ENCODE data around the gene ATP8B2. TPM values are rescaled to one million over a fixed set of nuclear protein-coding genes. Genes with fewer than 3 reads are reported as not detected.
A peak's percentile ranks its signal among the peaks of the same experiment; 100 is the strongest.

ATP8B2 gene
- polyA plus RNA-seq (2012; rRNA removed) = 42.7 and 50.7 TPM in 2 replicates
- polyA plus RNA-seq (2012; cell fraction: cytosol; rRNA removed) = 29.9 and 42.8 TPM in 2 replicates
- polyA plus RNA-seq (2012; cell fraction: nucleus; rRNA removed) = 71.3 and 72.5 TPM in 2 replicates

DNA sequence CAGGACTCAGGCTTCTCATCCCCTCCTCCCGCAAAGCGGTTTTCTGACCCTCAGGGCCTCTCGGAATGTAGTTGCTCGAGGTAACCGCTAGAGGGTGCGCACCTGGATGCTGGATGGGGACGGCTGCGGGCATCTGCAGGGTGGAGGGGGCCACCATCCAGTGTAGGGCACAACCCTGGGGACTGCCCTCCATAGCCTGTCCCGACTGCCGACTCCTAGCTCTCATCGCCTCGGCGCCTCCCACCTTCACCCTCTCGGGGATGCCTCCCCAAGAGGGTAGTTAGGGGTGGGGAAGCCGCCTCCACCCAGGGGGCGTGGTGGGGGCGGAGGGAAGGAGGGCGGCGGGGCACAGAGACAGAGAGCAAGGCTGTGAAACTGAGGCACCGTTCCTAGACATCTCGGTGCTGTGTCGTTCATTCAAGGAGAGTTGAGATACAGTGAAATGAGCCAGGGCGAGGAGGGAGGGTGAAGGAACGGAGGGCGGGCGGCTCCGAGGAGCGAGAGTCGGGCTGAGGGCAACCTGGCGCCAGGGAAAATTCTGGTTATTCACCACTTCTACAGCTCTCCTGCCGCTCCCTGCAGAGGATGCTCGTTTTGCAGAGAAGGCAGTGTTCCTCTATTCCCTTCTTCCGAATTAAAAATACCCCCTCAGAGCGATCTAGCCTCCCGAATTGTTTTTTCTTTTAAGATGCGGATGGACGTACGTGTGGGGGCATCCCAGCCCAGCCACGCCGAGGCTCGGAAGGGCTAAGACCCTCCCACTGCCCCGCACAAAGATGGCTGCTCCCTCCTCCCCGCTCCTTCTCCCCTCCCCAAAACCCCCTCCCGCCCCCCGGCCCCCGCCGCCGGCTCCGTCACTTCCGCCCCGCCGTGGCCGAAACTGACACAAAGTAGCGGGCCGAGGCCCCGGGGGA, at the start of gene ATP8B2:
Gene ATP8B2 (plus strand): TSS at position 857 of the 914 bp plus-strand sequence. CDS start 2,617 bp downstream, outside the sequence.
- Histone ChIP-seq H3K9me3 (no peaks in the 10 kb centered on the region), H3K36me3 (replicated peaks in 1 of 2; ENCODE audit: control insufficient read depth in 1 of 2, insufficient read depth in 2 of 2, low read length in 1 of 2) (peaks cover 0 to 4% of the 10 kb centered on the region in 2 experiments), H3F3A (replicated peaks; ENCODE audit: insufficient read depth) (peaks cover 11% of the 10 kb centered on the region), H3K4me3 (ENCODE audit: low read depth in 2 of 2, low read length in 1 of 2) (peak within 1 kb of the TSS; percentile 78 to 84), H3K4me1 (ENCODE audit: control insufficient read depth in 1 of 2, insufficient read depth in 2 of 2, low read depth in 1 of 2, low read length in 1 of 2) (peaks cover 21 to 43% of the 10 kb centered on the region in 2 experiments; a peak in 3 of 4 replicates), H2AFZ (ENCODE audit: low read depth) (peak within 1 kb of the TSS; percentile 89), H3K79me2 (ENCODE audit: insufficient read depth) (peaks cover 38% of the 10 kb centered on the region), H3K9me2 (no peaks in the 10 kb centered on the region), H3K27me3 (ENCODE audit: insufficient read depth) (no peaks in the 10 kb centered on the region; the same call in 1 of the 2 replicates), H3K9ac (peak within 1 kb of the TSS; percentile 91), H3K27ac (ENCODE audit: low read depth in 2 of 2, low read length in 1 of 2) (peak within 1 kb of the TSS; percentile 88 to 92), H3K4me2 (peak within 1 kb of the TSS; percentile 94), H4K20me1 (ENCODE audit: insufficient read depth) (peaks cover 12% of the 10 kb centered on the region)
- DNase-seq = peak; percentile 92
- CTCF ChIA-PET = interaction anchor here (0.6 to 6.3 kb wide), 22 partner anchors 9 to 825 kb away, joined by 3 to 99 read pairs (median 8); partner anchors contain the start of genes HAX1 and IL6R
- POLR2A ChIA-PET = no interaction called here
- WGBS (ENCODE audit: low lambda C conversion rate) = under 1% methylated on average over 45 of the region's 56 CpGs
- no peak for TF ChIP-seq ZBTB33 (IDR thresholded peaks at IDR 0.05; ENCODE audit: borderline replicate concordance, low read depth)
- peak; percentile 28; the same call in 1 of the 2 replicates for TF ChIP-seq MAX (IDR thresholded peaks at IDR 0.05; ENCODE audit: low read depth)
- no peak for TF ChIP-seq RFX5 (IDR thresholded peaks at IDR 0.05; ENCODE audit: low read length)
- TF ChIP-seq GABPA (IDR thresholded peaks at IDR 0.05; ENCODE audit: low read depth) = peak; percentile 56; the same call in 1 of the 2 replicates
- peak; percentile 93 for TF ChIP-seq YY1 (IDR thresholded peaks at IDR 0.05; ENCODE audit: low read depth)
- no peak for TF ChIP-seq TEAD4 (IDR thresholded peaks at IDR 0.05; ENCODE audit: borderline replicate concordance, insufficient read depth)
- no peak for TF ChIP-seq REST (IDR thresholded peaks at IDR 0.05; ENCODE audit: low read depth, low read length)
- TF ChIP-seq CHD2 (IDR thresholded peaks at IDR 0.05; ENCODE audit: low read length, partially characterized antibody) = peak; percentile 40
- no peak for TF ChIP-seq RXRA (IDR thresholded peaks at IDR 0.05; ENCODE audit: borderline replicate concordance, low read depth)
- TF ChIP-seq USF2 (IDR thresholded peaks at IDR 0.05; ENCODE audit: borderline replicate concordance, low read depth, low read length) = no peak
- TF ChIP-seq ELF1 (IDR thresholded peaks at IDR 0.05) = no peak
- TF ChIP-seq SMC3 (IDR thresholded peaks at IDR 0.05; ENCODE audit: low read depth, low read length) = peak; percentile 46
- no peak for TF ChIP-seq MEF2A (IDR thresholded peaks at IDR 0.05; ENCODE audit: borderline replicate concordance, low read depth)
- TF ChIP-seq EP300 (IDR thresholded peaks at IDR 0.05; ENCODE audit: borderline replicate concordance in 1 of 2, low read depth in 1 of 2, low read length in 1 of 2) = no peak
- no peak for TF ChIP-seq RCOR1 (IDR thresholded peaks at IDR 0.05; ENCODE audit: low read length)
- TF ChIP-seq, protein P1, sequence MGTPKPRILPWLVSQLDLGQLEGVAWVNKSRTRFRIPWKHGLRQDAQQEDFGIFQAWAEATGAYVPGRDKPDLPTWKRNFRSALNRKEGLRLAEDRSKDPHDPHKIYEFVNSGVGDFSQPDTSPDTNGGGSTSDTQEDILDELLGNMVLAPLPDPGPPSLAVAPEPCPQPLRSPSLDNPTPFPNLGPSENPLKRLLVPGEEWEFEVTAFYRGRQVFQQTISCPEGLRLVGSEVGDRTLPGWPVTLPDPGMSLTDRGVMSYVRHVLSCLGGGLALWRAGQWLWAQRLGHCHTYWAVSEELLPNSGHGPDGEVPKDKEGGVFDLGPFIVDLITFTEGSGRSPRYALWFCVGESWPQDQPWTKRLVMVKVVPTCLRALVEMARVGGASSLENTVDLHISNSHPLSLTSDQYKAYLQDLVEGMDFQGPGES (IDR thresholded peaks at IDR 0.05; ENCODE audit: low read depth, low read length) = no peak
- TF ChIP-seq JUND (IDR thresholded peaks at IDR 0.05) = no peak
- TF ChIP-seq, protein P2, sequence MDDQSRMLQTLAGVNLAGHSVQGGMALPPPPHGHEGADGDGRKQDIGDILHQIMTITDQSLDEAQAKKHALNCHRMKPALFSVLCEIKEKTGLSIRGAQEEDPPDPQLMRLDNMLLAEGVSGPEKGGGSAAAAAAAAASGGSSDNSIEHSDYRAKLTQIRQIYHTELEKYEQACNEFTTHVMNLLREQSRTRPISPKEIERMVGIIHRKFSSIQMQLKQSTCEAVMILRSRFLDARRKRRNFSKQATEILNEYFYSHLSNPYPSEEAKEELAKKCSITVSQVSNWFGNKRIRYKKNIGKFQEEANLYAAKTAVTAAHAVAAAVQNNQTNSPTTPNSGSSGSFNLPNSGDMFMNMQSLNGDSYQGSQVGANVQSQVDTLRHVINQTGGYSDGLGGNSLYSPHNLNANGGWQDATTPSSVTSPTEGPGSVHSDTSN (IDR thresholded peaks at IDR 0.05) = no peak
- peak; percentile 35; the same call in 1 of the 2 replicates for TF ChIP-seq MXI1 (IDR thresholded peaks at IDR 0.05; ENCODE audit: low read depth, low read length)
- peak; percentile 48 for TF ChIP-seq POLR2AphosphoS5 (IDR thresholded peaks at IDR 0.05; ENCODE audit: low read depth, low read length)
- peak; percentile 51 for TF ChIP-seq RAD21 (IDR thresholded peaks at IDR 0.05; ENCODE audit: low read length)
- TF ChIP-seq TAF1 (IDR thresholded peaks at IDR 0.05; ENCODE audit: borderline replicate concordance, low read depth, low read length) = no peak
- no peak for TF ChIP-seq NFIC (IDR thresholded peaks at IDR 0.05; ENCODE audit: borderline replicate concordance)
